Progenitor cell of endocrine pancreas (in vitro differentiated cells): Measurements from ENCODE around the gene MMRN2. TPM values are rescaled to one million over a fixed set of nuclear protein-coding genes. Genes with fewer than 3 reads are reported as not detected.
A peak's percentile ranks its signal among the peaks of the same experiment; 100 is the strongest.

Experiments used
- DNase-seq: peaks from one replicate; pipeline ENCODE4 v3.0.0; 2021; ENCODE audit warnings: low spot score; ENCODE audit not compliant: unreplicated experiment
- H3K27ac Mint-ChIP-seq: 2 replicates; pipeline ENCODE4 v1.8.0; 2021; ENCODE audit warnings: mild to moderate bottlenecking, moderate library complexity, mixed read lengths
- H3K27me3 Mint-ChIP-seq: 2 replicates; pipeline ENCODE4 v1.8.0; 2021; ENCODE audit warnings: mixed read lengths
- H3K36me3 Mint-ChIP-seq: 2 replicates; pipeline ENCODE4 v1.8.0; 2022; ENCODE audit warnings: mixed read lengths; ENCODE audit not compliant: insufficient read depth
- H3K4me1 Mint-ChIP-seq: 2 replicates; pipeline ENCODE4 v1.8.0; 2021; ENCODE audit warnings: low read depth, mixed read lengths
- H3K4me3 Mint-ChIP-seq: 2 replicates; pipeline ENCODE4 v1.8.0; 2021; ENCODE audit warnings: low read depth, mild to moderate bottlenecking, moderate library complexity, mixed read lengths
- H3K9me3 Mint-ChIP-seq: 2 replicates; pipeline ENCODE4 v1.8.0; 2021; ENCODE audit warnings: low read depth, mixed read lengths
- CTCF ChIP-seq: fragments of 200-600 bp; sonication (generic); IDR thresholded peaks from one replicate; pipeline ENCODE4 v1.5.0; 2021; ENCODE audit warnings: antibody characterized with exemption, mild to moderate bottlenecking; ENCODE audit not compliant: unreplicated experiment
- total RNA-seq: library from RNA; stranded (reverse); gene quantifications from 2 replicates; pipeline ENCODE4 v1.2.1, GENCODE V29; 2021

MMRN2 gene
- total RNA-seq, 1 donor from 2014 or later, result 1.5 TPM

- TF ChIP-seq CTCF, result no peak
- H3K27me3 Mint-ChIP-seq, result no peaks in the 10 kb centered on the region
- H3K4me1 Mint-ChIP-seq, result no peaks in the 10 kb centered on the region
- H3K4me3 Mint-ChIP-seq, result no peak overlapping the region
- DNase-seq, result no peak
- peaks cover 12% of the 10 kb centered on the region for H3K36me3 Mint-ChIP-seq
- no peaks in the 10 kb centered on the region for H3K9me3 Mint-ChIP-seq
- H3K27ac Mint-ChIP-seq, result peak overlapping the region; percentile 80
These were observed 68.6 kb downstream of the MMRN2 start for GRCh38 chr10:86888585-86889381.

Other genes starting within 250 kb of the MMRN2 start
- gene BMPR1A, start 201.0 kb downstream of the MMRN2 start, total RNA-seq, result 80.7 and 89.7 TPM in 2 replicates
- 14.6 and 17.5 TPM in 2 replicates for gene SNCG, start 984 bp upstream of the MMRN2 start, total RNA-seq
- not detected in 2 replicates for gene ADIRF, start 10.9 kb upstream of the MMRN2 start, total RNA-seq
- not detected in 2 replicates for gene FAM25A, start 62.7 kb upstream of the MMRN2 start, total RNA-seq
- 69.5 and 72.4 TPM in 2 replicates for gene GLUD1, start 137.2 kb upstream of the MMRN2 start, total RNA-seq
- gene SHLD2, start 137.6 kb upstream of the MMRN2 start, total RNA-seq, result 18.9 and 19.2 TPM in 2 replicates